PFSK-1 (cell line): Measurements from ENCODE around the gene PARD3B.

ENCODE experiments used
- FOXP2 ChIP-seq: optimal IDR thresholded peaks from 2 replicates; pipeline ENCODE3; 2011; ENCODE audit warnings: borderline replicate concordance, control low read depth, inconsistent platforms; ENCODE audit not compliant: insufficient read depth; ENCODE audit errors: extremely low read length, extremely low read depth
- POLR2AphosphoS5 ChIP-seq: IDR thresholded peaks from 2 replicates; pipeline ENCODE4 v1.6.1; 2012; ENCODE audit warnings: low read depth, mild to moderate bottlenecking, control low read depth, low read length, moderate library complexity
- REST ChIP-seq, 2 experiments: IDR thresholded peaks; 2 replicates each; pipeline versions ENCODE4 v1.6.1 to v1.8.0; 2011 to 2012; ENCODE audit warnings: low read depth in 2 of 2, low read length in 2 of 2, control low read depth in 1 of 2, inconsistent platforms in 1 of 2, mild to moderate bottlenecking in 1 of 2, moderate library complexity in 1 of 2; ENCODE audit not compliant: insufficient read depth in 1 of 2
- SIN3A ChIP-seq: IDR thresholded peaks from 2 replicates; pipeline ENCODE4 v1.6.1; 2012; ENCODE audit warnings: mild to moderate bottlenecking, low read length, moderate library complexity, borderline replicate concordance; ENCODE audit not compliant: insufficient read depth
- TAF1 ChIP-seq: IDR thresholded peaks from 2 replicates; pipeline ENCODE4 v1.6.1; 2012; ENCODE audit warnings: low read length, control low read depth, borderline replicate concordance; ENCODE audit not compliant: insufficient read depth

Gene PARD3B

GRCh38 chr2:205237524-205237923, 692.2 kb downstream of the PARD3B start:
- TF ChIP-seq SIN3A (no peak), REST (IDR thresholded peaks at IDR 0.05; ENCODE audit: insufficient read depth in 1 of 2, low read depth in 2 of 2, low read length in 2 of 2) (no peak), POLR2AphosphoS5 (no peak), FOXP2 (no peak), TAF1 (no peak)

GRCh38 chr2:205245001-205245400, 699.7 kb downstream of the PARD3B start:
- TF ChIP-seq REST (IDR thresholded peaks at IDR 0.05; ENCODE audit: insufficient read depth in 1 of 2, low read depth in 2 of 2, low read length in 2 of 2), result no peak
- TF ChIP-seq FOXP2, result no peak
- TF ChIP-seq SIN3A, result no peak
- TF ChIP-seq POLR2AphosphoS5, result no peak
- no peak for TF ChIP-seq TAF1

- TF ChIP-seq SIN3A (no peak), REST (IDR thresholded peaks at IDR 0.05; ENCODE audit: insufficient read depth in 1 of 2, low read depth in 2 of 2, low read length in 2 of 2) (no peak), FOXP2 (no peak), TAF1 (no peak), POLR2AphosphoS5 (no peak)
Observed at GRCh38 chr2:205245652-205246051, 700.4 kb downstream of the PARD3B start.

GRCh38 chr2:205259121-205259520, 713.8 kb downstream of the PARD3B start:
- no peak for TF ChIP-seq POLR2AphosphoS5
- TF ChIP-seq FOXP2, result no peak
- no peak for TF ChIP-seq SIN3A
- TF ChIP-seq REST (IDR thresholded peaks at IDR 0.05; ENCODE audit: insufficient read depth in 1 of 2, low read depth in 2 of 2, low read length in 2 of 2), result no peak
- TF ChIP-seq TAF1, result no peak

GRCh38 chr2:205261516-205262020, 716.3 kb downstream of the PARD3B start:
- TF ChIP-seq TAF1 (no peak), POLR2AphosphoS5 (no peak)
